ES-I3 (cell line): ENCODE measurements around the gene TTC28.

Experiments used
- H3K36me3 ChIP-seq: 2 replicates; pipeline ENCODE4 v1.6.1; 2013; ENCODE audit warnings: mild to moderate bottlenecking, low read length, control low read depth, moderate library complexity; ENCODE audit not compliant: insufficient read depth
- H3K4me1 ChIP-seq: 2 replicates; pipeline ENCODE4 v1.6.1; 2013; ENCODE audit warnings: mild to moderate bottlenecking, control low read depth, low read length; ENCODE audit not compliant: insufficient read depth
- H3K9ac ChIP-seq: 2 replicates; pipeline ENCODE4 v1.6.1; 2013; ENCODE audit warnings: low read depth, mild to moderate bottlenecking, low read length, moderate library complexity
- H3K9me3 ChIP-seq: 2 replicates; pipeline ENCODE4 v1.6.1; 2013; ENCODE audit warnings: mild to moderate bottlenecking, low read length, moderate library complexity; ENCODE audit not compliant: control insufficient read depth, insufficient read depth

The TTC28 gene

DNA sequence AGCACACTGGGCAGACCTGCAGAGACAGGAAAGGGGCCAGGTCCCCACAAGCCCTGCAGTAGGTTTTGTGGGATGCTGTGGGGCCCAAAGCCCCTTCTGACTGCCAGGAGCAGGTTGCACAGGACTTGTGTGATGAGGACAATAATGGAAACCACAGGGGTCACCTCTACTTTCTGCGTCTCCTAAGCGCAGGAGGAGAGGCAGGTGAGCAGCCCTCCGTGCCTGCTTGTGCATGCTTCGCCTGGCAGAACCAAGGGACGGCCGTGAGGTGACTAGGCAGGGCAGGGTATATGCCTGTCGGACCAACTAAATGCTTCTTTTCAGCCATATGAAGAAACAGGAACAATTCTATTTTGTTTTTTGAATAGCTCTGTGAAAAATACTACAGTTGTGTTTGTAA, 682.7 kb downstream of the TTC28 start:
- Histone ChIP-seq H3K36me3 (no peaks in the 10 kb centered on the region), H3K9ac (no peak overlapping the region), H3K9me3 (no peaks in the 10 kb centered on the region), H3K4me1 (no peaks in the 10 kb centered on the region)

DNA sequence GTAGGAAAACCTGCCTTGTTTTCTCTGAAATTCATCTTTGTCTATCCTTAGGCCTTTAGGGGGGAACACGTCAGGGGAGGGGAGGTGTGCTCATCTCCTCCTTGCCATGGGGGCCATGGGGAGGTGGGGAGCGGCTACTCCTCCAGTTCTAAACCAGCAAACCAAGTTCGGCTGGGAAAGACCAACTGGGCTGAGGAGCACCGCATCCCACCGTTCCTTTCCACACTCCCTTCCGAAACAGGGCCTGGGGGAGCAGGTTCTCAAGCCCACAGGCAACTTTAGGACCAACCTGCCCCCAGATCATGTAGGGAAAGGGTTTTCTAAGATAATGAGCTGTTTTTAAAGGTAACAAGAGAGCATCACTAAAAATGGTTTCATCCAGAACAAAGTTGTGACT, 683.1 kb downstream of the TTC28 start:
- Histone ChIP-seq H3K4me1 (no peaks in the 10 kb centered on the region), H3K36me3 (no peaks in the 10 kb centered on the region), H3K9me3 (no peaks in the 10 kb centered on the region), H3K9ac (no peak overlapping the region)

DNA sequence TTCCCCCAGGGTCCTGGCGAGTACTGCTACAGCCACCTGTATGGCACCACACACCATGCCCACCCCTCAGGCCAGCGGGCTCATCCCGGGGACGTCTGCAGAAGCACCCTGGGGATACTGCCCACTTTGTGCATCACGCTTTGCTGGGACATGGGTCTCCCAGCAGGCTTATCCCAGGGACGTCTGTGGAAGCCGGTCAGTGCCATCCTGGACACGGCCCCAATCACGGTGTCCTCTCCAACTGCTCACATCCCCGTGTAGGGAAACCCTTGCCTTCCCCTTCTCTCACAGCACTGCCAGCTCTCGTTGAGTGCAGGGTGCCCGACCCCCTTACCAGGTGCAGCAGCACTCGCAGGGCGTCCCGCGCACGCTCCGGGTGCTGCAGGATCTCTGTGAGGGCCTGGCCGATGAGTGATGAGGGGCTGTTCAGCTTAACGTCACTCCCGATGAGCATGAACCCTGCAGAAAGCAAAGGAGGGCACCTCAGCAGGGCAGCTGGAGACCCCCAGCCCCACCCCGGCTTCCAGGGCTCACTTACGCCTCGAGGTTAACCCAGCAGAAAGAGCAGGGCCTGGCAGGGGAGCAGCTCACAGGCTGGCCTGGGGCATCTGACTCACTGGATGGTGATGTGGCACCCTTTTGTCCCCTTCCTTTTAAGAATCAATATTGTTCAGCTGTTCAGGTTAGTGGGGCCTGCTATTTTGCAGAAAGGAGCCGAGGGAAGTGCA, 683.7 kb downstream of the TTC28 start:
- no peaks in the 10 kb centered on the region for H3K9me3 ChIP-seq
- no peaks in the 10 kb centered on the region for H3K4me1 ChIP-seq
- H3K36me3 ChIP-seq, result no peaks in the 10 kb centered on the region
- H3K9ac ChIP-seq, result no peak overlapping the region

DNA sequence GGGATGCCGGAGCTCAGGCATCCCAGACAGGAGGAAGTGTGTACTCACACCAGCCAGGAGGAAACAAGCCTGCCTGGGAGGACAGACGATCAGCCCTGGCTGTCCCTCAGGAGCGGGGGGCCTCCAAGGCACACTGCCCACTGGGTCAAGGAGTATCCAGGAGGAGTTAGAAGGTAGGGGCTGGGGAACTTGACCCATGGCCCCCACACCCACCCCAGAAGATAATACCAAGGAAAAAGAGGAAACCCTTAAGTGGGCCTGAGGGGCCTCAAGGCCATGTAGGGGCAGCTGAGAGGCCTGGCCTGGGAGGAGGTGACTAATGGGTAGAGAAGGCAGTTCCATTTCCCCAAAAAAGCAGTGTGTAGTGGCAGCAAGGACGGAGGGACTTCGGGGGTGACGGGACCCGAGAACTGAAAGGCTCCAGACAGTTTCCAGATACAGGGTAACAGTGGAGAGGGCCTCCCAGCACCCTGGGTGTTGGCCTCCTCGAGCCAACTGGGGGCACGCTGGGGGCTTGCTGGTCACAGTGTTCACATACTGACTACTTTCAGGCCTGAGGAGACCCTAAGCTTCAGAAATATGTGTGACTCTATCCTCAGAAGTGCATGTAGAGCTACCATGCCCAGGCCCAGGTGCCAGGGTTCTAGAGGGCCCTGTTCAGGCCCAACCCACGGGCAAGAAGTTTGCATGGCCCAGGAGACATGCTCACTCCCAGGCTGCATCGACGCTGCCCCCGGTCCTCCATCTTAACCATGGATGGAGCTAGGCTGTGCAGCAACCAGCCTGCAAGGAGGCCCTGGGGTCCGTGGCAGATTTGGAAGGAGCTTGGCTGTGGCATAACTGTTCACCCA, 684.9 kb downstream of the TTC28 start:
- Histone ChIP-seq H3K36me3 (no peaks in the 10 kb centered on the region), H3K9me3 (no peaks in the 10 kb centered on the region), H3K9ac (no peak overlapping the region), H3K4me1 (no peaks in the 10 kb centered on the region)

DNA sequence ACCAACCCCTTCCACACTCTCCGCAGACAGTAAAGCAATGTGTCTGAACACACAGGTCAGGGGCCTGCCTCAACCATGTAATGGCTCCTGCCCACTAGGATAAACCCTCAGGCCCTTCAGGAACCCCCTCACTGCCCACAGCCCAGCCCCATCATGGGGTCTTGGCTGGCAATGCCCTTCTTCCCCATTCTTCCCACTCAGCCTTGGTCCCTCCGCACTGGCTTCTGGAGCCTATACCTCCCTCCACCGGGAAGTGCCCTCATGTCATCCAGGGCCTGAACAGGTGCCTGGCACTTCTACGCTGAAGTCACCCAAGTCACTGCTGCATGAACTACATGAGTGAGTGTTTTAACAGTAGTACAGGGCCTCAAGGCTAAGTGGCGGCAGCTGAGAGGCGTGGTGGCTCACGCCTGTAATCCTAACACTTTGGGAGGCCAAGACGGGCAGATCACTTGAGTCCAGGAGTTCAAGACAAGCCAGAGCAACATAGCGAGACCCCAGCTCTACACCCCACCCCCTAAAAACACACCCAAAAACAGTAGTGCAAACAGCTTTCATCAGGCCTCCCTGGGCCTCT, 685.8 kb downstream of the TTC28 start:
- Histone ChIP-seq H3K4me1 (no peaks in the 10 kb centered on the region), H3K9me3 (no peaks in the 10 kb centered on the region), H3K36me3 (no peaks in the 10 kb centered on the region), H3K9ac (no peak overlapping the region)

DNA sequence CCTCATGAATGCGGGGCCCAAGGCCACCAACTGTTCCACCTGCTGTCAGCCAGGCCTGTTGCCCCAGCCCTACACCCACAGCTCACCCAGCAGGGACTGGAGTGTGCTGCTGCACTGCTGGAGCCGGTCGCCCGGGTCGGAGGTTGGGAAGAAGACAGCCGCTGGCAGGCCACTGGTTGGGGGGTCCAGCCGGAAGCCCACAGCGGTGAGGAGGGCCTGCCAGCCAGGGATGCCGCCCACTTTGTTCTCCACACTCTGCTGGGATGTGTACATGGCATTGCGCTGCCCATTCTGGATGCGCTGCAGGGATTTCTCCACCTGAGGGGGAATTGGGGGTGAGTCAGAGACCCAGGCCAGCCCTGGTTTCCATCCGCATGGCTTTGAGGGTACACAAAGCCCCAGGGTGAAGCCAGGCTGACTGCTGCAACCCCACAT, 686.4 kb downstream of the TTC28 start:
- Histone ChIP-seq H3K9me3 (no peaks in the 10 kb centered on the region), H3K9ac (no peak overlapping the region), H3K36me3 (no peaks in the 10 kb centered on the region)

DNA sequence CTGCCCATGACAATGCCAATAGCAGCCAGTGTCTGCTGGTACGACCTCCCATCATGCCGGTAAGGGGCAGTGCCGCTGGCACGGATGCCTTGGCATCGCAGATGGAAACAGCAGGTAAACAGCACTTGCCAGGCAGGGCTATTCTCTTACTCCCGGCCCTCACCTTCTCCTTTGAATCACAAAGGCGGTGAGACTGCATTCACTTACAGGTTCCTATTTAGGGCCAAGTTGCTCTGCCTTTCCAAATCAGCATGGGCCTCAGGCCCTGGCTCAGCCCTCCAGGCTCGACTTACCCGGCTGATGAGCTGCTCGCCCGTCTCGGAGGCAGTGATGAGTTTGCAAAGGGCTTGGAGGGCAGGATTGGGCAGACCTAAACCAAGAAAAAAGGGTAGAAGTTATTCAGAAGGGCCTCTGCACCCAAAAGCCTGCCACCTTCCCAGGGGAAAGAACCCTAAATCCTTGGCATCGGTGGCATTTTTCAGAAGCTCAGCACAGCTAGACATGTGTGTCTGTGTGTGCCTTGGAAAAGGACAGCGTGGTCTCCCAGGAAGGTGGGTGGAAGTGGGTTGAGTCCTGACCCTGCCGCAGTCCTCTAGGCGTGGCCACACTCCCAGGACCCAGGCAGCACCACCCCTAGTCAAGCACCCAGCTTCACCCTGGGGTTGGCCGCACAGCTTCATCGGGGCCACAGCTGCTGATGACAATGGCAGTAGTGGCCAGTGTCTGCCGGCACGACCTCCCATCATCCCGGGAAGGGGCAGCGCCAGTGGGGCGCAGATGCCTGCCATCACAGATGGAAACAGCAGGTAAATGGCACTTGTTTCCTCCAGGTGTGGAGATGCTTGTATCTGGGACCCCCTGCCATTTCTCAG, 687.1 kb downstream of the TTC28 start:
- Histone ChIP-seq H3K36me3 (no peaks in the 10 kb centered on the region), H3K9ac (no peak overlapping the region), H3K9me3 (no peaks in the 10 kb centered on the region), H3K4me1 (no peaks in the 10 kb centered on the region; the same call in 1 of the 2 replicates)

More for the DNA sequence above, 686.4 kb downstream of the TTC28 start:
- no peaks in the 10 kb centered on the region for H3K4me1 ChIP-seq

DNA sequence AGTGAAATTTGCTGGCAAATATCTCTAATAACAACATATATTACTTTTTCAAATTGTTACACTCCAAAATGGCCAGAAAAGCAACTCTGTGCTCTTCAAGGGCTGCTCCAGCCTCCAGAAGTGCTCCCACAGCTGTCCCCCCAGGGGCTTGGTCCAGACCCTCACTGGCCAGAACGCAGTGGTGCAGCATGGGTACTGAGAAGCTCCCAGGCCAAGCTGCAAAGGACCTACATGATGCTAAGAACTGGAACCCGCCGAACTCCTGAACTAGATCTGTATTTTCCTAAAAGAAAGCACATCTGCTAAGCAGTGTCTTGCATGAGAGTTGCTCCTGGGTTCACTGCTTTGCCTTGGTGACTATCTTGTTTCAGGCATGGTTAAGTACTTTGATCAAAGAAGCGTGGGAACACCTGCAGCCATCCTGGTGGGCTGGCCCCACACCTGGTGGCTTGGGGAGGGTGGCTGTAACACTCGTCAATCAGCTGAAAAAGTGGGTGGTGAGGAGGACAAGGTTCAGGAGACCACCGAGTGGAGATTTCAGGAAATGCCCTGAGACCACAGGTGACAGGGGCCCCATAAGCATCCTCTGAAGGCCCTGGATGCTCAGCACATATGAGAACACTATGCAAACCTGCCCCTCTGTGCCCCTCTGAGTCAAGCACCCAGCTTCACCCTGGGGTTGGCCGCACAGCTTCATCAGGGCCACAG, 687.9 kb downstream of the TTC28 start:
- Histone ChIP-seq H3K4me1 (no peaks in the 10 kb centered on the region; the same call in 1 of the 2 replicates), H3K36me3 (no peaks in the 10 kb centered on the region)

DNA sequence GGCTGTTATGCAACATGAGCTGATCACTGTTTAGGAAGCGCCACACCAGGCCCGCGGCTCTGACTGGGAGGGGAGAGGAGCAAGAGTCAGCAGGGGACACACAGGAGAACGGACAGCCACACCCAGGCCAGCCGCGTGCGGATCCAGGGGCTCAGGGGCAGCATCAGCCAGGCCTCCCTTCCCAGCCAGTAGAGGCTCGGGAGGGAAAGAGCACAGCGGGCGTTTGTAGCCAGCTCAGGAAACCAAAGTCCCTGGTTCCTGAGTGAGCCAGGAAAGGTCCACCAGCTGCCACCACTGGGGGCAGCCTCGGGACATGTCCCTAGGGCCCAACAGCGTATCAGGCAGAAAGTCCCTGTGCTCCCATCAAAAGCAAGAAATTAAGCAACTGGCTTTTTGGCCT, 688.8 kb downstream of the TTC28 start:
- Histone ChIP-seq H3K4me1 (no peaks in the 10 kb centered on the region; the same call in 1 of the 2 replicates), H3K9ac (no peak overlapping the region), H3K9me3 (no peaks in the 10 kb centered on the region), H3K36me3 (no peaks in the 10 kb centered on the region)

More for the DNA sequence above, 687.9 kb downstream of the TTC28 start:
- Histone ChIP-seq H3K9ac (no peak overlapping the region), H3K9me3 (no peaks in the 10 kb centered on the region)

DNA sequence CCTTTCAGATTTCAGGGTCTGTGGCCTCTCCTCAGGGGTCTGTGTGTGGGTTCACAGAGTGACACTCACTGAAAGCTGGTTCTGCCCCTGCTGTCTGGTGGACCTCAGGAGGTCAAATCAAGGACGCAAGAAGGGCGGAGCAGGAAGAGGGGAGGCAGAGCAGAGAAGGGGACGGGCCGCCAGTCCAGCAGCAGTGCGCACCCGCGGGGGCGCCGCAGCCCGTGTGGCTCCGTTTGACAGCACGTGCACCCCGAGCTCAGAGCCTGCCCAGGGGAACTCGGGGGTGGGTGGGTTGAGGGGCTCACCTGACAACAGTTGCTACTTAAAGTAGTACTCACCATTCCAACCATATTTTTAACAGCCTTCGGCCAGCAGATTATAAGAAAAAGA, 689.2 kb downstream of the TTC28 start:
- Histone ChIP-seq H3K9me3 (no peaks in the 10 kb centered on the region), H3K9ac (no peak overlapping the region), H3K36me3 (no peaks in the 10 kb centered on the region), H3K4me1 (no peaks in the 10 kb centered on the region; the same call in 1 of the 2 replicates)

DNA sequence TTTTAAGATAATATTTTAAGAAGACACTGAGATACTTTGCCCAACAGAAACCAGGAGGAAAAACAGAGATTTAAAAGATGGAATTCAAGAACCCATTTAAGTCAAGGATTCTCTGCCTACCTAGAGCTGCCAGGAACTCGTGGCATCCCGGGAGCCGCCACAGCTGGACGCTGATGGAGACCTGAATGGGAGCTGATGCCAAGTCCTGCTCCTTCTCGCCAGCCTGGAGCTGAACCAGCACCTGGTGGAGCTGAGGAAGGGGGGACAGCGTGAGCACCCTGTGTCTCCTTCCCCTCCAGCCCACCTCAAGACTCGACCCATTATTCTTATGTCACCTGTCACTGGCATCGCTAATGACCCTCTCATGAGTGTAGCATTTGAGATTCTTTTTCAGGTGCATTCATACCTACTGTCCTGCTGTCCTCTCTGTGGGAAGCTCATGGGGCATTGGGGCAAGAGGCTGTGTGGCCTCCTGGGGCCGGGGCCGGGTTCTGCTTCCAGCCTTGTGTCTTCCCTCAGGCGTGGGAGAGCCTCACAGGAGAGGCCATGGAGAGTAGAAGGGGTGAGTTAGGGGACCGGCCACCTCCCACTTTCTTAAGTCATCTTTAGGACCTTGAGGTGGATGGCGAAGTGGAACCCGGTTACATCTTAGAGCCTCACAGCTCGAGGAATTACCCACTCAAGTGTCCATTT, 689.7 kb downstream of the TTC28 start:
- Histone ChIP-seq H3K9me3 (no peaks in the 10 kb centered on the region), H3K36me3 (no peaks in the 10 kb centered on the region), H3K9ac (no peak overlapping the region), H3K4me1 (no peaks in the 10 kb centered on the region; the same call in 1 of the 2 replicates)

DNA sequence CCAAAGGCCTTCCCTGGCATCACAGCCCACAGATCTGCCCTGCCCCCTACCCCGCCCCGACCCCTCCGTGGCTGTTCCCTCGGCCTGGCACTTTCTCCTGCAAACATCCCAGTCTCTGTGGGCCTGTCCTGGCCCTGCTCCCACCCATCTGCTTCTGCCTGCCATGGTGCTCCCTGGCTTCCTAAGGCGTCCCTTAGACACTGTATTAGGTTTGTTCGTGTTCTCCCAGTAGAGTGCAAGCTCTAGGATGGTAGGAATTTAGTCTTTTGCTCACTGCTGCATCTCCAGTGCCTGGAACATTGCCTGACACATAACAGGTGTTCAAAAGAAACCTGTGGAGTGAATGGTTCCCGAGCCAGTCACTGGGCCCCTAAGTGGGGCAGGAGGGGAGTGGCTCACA, 690.9 kb downstream of the TTC28 start:
- H3K9ac ChIP-seq, result no peak overlapping the region
- H3K36me3 ChIP-seq, result no peaks in the 10 kb centered on the region
- no peaks in the 10 kb centered on the region for H3K9me3 ChIP-seq
- no peaks in the 10 kb centered on the region; the same call in 1 of the 2 replicates for H3K4me1 ChIP-seq

DNA sequence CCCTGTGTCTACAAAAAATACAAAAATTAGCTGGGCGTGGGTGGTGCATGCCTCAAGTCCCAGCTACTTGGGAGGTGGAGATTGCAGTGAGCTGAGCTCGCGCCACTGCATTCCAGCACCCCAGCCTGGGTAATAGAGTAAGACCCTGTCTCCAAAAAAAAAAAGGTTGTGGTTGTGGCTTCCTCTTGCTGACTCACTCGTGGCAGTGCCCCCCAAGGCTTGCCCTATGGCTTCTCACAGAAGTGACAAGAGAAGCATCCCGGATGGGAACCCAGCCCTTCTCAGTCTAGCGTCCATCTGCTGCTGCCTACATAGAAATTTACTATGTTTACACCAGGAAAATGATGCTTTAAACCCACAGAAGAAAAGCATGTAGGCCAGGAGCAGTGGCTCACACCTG, 692.1 kb downstream of the TTC28 start:
- Histone ChIP-seq H3K4me1 (no peaks in the 10 kb centered on the region; the same call in 1 of the 2 replicates), H3K9me3 (no peaks in the 10 kb centered on the region), H3K36me3 (no peaks in the 10 kb centered on the region), H3K9ac (no peak overlapping the region)
